IPS DF 6.9 (cell line): ENCODE measurements around the gene RAB9B.

Source experiments
- DNase-seq: peaks from one replicate; pipeline ENCODE4 v3.0.0-alpha.2; 2013; ENCODE audit warnings: low read depth, low spot score
- H3K27ac ChIP-seq: one replicate; pipeline ENCODE4 v1.5.1; 2013; ENCODE audit warnings: low read length, control low read depth
- H3K27me3 ChIP-seq: 2 replicates; pipeline ENCODE4 v1.6.1; 2013; ENCODE audit warnings: mild to moderate bottlenecking, low read length; ENCODE audit not compliant: control insufficient read depth, insufficient read depth
- H3K36me3 ChIP-seq: 2 replicates; pipeline ENCODE4 v1.6.1; 2013; ENCODE audit warnings: low read length; ENCODE audit not compliant: control insufficient read depth, insufficient read depth
- H3K4me1 ChIP-seq: 2 replicates; pipeline ENCODE4 v1.6.1; 2013; ENCODE audit warnings: low read length; ENCODE audit not compliant: control insufficient read depth, insufficient read depth
- H3K4me3 ChIP-seq: 2 replicates; pipeline ENCODE4 v1.5.1; 2013; ENCODE audit warnings: mild to moderate bottlenecking, low read length
- H3K9me3 ChIP-seq: 2 replicates; pipeline ENCODE4 v1.6.1; 2013; ENCODE audit warnings: low read length, inconsistent platforms; ENCODE audit not compliant: control insufficient read depth, insufficient read depth
- WGBS: extraction: QIAGEN DNeasy Blood & Tissue Kit; methylation state at CpG from one replicate; pipeline ENCODE4 v1.1.7; 2013; ENCODE audit warnings: mixed read lengths, missing lambda C conversion rate; ENCODE audit not compliant: insufficient read length, insufficient coverage; 5-methylcytosine and 5-hydroxymethylcytosine counted together

The RAB9B gene

GRCh38 chrX:103789004-103789403 is 43.1 kb downstream of the RAB9B start:
- H3K36me3 ChIP-seq, result peaks cover 13% of the 10 kb centered on the region; the same call in 1 of the 2 replicates
- no peak overlapping the region for H3K4me3 ChIP-seq
- no peaks in the 10 kb centered on the region for H3K27me3 ChIP-seq
- DNase-seq, result no peak
- no peaks in the 10 kb centered on the region; the same call in 1 of the 2 replicates for H3K4me1 ChIP-seq
- H3K27ac ChIP-seq, result no peak overlapping the region
- no peaks in the 10 kb centered on the region for H3K9me3 ChIP-seq

GRCh38 chrX:103783971-103784370 is 48.1 kb downstream of the RAB9B start:
- no peak for DNase-seq
- no peaks in the 10 kb centered on the region for H3K27me3 ChIP-seq
- no peak overlapping the region for H3K27ac ChIP-seq
- H3K4me1 ChIP-seq, result no peaks in the 10 kb centered on the region; the same call in 1 of the 2 replicates
- H3K4me3 ChIP-seq, result no peak overlapping the region
- peaks cover 10% of the 10 kb centered on the region; the same call in 1 of the 2 replicates for H3K36me3 ChIP-seq
- WGBS, result no CpG with 5 or more reads among the region's 2 CpGs
- H3K9me3 ChIP-seq, result no peaks in the 10 kb centered on the region

- peaks cover 10% of the 10 kb centered on the region; the same call in 1 of the 2 replicates for H3K36me3 ChIP-seq
Measured at GRCh38 chrX:103783196-103783595, 48.9 kb downstream of the RAB9B start.

GRCh38 chrX:103782640-103783039 is 49.4 kb downstream of the RAB9B start:
- peaks cover 8% of the 10 kb centered on the region; the same call in 1 of the 2 replicates for H3K36me3 ChIP-seq
- DNase-seq, result no peak
- no CpG with 5 or more reads among the region's 3 CpGs for WGBS

More at GRCh38 chrX:103783196-103783595, 48.9 kb downstream of the RAB9B start:
- no peak overlapping the region for H3K27ac ChIP-seq
- no CpG with 5 or more reads among the region's 3 CpGs for WGBS
- H3K4me1 ChIP-seq, result no peaks in the 10 kb centered on the region; the same call in 1 of the 2 replicates
- no peaks in the 10 kb centered on the region for H3K9me3 ChIP-seq
- no peak for DNase-seq
- no peak overlapping the region for H3K4me3 ChIP-seq
- no peaks in the 10 kb centered on the region for H3K27me3 ChIP-seq

GRCh38 chrX:103781706-103782105 is 50.4 kb downstream of the RAB9B start:
- H3K4me3 ChIP-seq, result no peak overlapping the region
- WGBS, result no CpG with 5 or more reads among the region's 1 CpG
- no peaks in the 10 kb centered on the region; the same call in 1 of the 2 replicates for H3K4me1 ChIP-seq
- H3K36me3 ChIP-seq, result peaks cover 9% of the 10 kb centered on the region; the same call in 1 of the 2 replicates
- no peaks in the 10 kb centered on the region for H3K27me3 ChIP-seq
- no peak for DNase-seq
- no peak overlapping the region for H3K27ac ChIP-seq
- H3K9me3 ChIP-seq, result no peaks in the 10 kb centered on the region

More at GRCh38 chrX:103782640-103783039, 49.4 kb downstream of the RAB9B start:
- Histone ChIP-seq H3K27ac (no peak overlapping the region), H3K9me3 (no peaks in the 10 kb centered on the region), H3K4me1 (no peaks in the 10 kb centered on the region; the same call in 1 of the 2 replicates), H3K4me3 (no peak overlapping the region), H3K27me3 (no peaks in the 10 kb centered on the region)

- Histone ChIP-seq H3K9me3 (no peaks in the 10 kb centered on the region), H3K4me3 (no peak overlapping the region), H3K36me3 (peaks cover 6% of the 10 kb centered on the region; the same call in 1 of the 2 replicates), H3K4me1 (no peaks in the 10 kb centered on the region), H3K27me3 (no peaks in the 10 kb centered on the region), H3K27ac (no peak overlapping the region)
- no CpG with 5 or more reads among the region's 4 CpGs for WGBS
- no peak for DNase-seq
Measured at GRCh38 chrX:103781062-103781402, 51.0 kb downstream of the RAB9B start.

- no CpG with 5 or more reads among the region's 10 CpGs for WGBS
Measured at GRCh38 chrX:103780336-103781061, 51.6 kb downstream of the RAB9B start.

GRCh38 chrX:103779141-103779789 is 52.8 kb downstream of the RAB9B start:
- Histone ChIP-seq H3K36me3 (peaks cover 3% of the 10 kb centered on the region; the same call in 1 of the 2 replicates), H3K9me3 (no peaks in the 10 kb centered on the region), H3K27ac (no peak overlapping the region), H3K4me3 (no peak overlapping the region), H3K4me1 (no peaks in the 10 kb centered on the region), H3K27me3 (no peaks in the 10 kb centered on the region)
- DNase-seq, result no peak
- WGBS, result no CpG with 5 or more reads among the region's 6 CpGs

More at GRCh38 chrX:103780336-103781061, 51.6 kb downstream of the RAB9B start:
- Histone ChIP-seq H3K4me3 (no peak overlapping the region), H3K9me3 (no peaks in the 10 kb centered on the region), H3K36me3 (peaks cover 6% of the 10 kb centered on the region; the same call in 1 of the 2 replicates), H3K4me1 (no peaks in the 10 kb centered on the region), H3K27ac (no peak overlapping the region), H3K27me3 (no peaks in the 10 kb centered on the region)
- no peak for DNase-seq

- no CpG with 5 or more reads among the region's 2 CpGs for WGBS
- Histone ChIP-seq H3K4me3 (no peak within 1 kb of the TSS), H3K9me3 (no peaks in the 10 kb centered on the region), H3K27me3 (no peaks in the 10 kb centered on the region), H3K27ac (no peak within 1 kb of the TSS), H3K4me1 (no peaks in the 10 kb centered on the region), H3K36me3 (peaks cover 3% of the 10 kb centered on the region; the same call in 1 of the 2 replicates)
- DNase-seq, result no peak
Measured at GRCh38 chrX:103776546-103776945, 55.5 kb downstream of the RAB9B start, which contains the start of gene PLP1. Gene PLP1 (plus strand): TSS chrX:103776840. CDS start chrX:103776996, 156 bp downstream.

- no CpG with 5 or more reads among the region's 6 CpGs for WGBS
- no peak overlapping the region for H3K4me3 ChIP-seq
- no peaks in the 10 kb centered on the region for H3K27me3 ChIP-seq
- no peaks in the 10 kb centered on the region for H3K4me1 ChIP-seq
- no peak overlapping the region for H3K27ac ChIP-seq
- peaks cover 3% of the 10 kb centered on the region; the same call in 1 of the 2 replicates for H3K36me3 ChIP-seq
- no peaks in the 10 kb centered on the region for H3K9me3 ChIP-seq
- no peak for DNase-seq
Measured at GRCh38 chrX:103774070-103774642, 57.9 kb downstream of the RAB9B start.
